Effector memory CD4-positive, alpha-beta T cell (primary cell): ENCODE data around the gene TOR2A.

Experiments
- DNase-seq, 3 donors: peaks; one replicate each; pipeline ENCODE4 v3.0.0-alpha.2; 2020
- H3K27ac ChIP-seq: 2 replicates; pipeline ENCODE4 v1.7.0; 2013; ENCODE audit warnings: mild to moderate bottlenecking, low read length, moderate library complexity; ENCODE audit not compliant: insufficient read depth, poor library complexity, severe bottlenecking
- H3K27me3 ChIP-seq: replicated peaks from 2 replicates; pipeline ENCODE4 v1.7.0; 2013; ENCODE audit warnings: mild to moderate bottlenecking, low read length; ENCODE audit not compliant: insufficient read depth, control insufficient read depth, poor library complexity, severe bottlenecking
- H3K36me3 ChIP-seq: 2 replicates; pipeline ENCODE4 v1.7.0; 2013; ENCODE audit warnings: mild to moderate bottlenecking, low read length, moderate library complexity; ENCODE audit not compliant: control insufficient read depth, insufficient read depth
- H3K4me1 ChIP-seq: 2 replicates; pipeline ENCODE4 v1.7.0; 2013; ENCODE audit warnings: low read length, mild to moderate bottlenecking; ENCODE audit not compliant: control insufficient read depth, insufficient read depth, poor library complexity, severe bottlenecking
- H3K4me3 ChIP-seq: 2 replicates; pipeline ENCODE4 v1.7.0; 2013; ENCODE audit warnings: low read length, low read depth, mild to moderate bottlenecking; ENCODE audit not compliant: insufficient read depth, poor library complexity, severe bottlenecking
- H3K9me3 ChIP-seq: 2 replicates; pipeline ENCODE4 v1.7.0; 2013; ENCODE audit warnings: mild to moderate bottlenecking, low read length, moderate library complexity; ENCODE audit not compliant: control insufficient read depth

Gene TOR2A

DNA sequence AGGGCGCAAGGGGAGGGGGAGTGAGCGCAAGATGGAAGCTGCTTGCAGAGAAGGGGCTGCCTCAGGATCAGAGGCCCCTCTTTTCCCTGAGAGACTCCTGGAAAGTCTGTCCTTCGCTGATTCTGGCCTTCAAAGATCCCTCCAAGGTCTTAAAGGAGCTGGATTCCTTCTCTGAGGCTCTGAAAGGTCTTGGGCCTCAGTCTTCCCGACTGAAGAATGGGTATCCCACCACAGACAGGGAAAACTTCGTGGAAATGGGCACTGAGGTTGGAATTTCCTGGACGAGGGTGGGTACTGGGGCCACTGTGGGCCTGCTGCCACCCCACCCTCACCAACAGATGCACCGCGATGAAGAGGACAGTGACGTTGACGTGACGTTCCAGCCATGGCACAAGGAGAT, 22.7 kb downstream of the TOR2A start:
- no peak overlapping the region for H3K4me3 ChIP-seq
- H3K9me3 ChIP-seq: no peaks in the 10 kb centered on the region
- H3K27ac ChIP-seq: no peak overlapping the region
- H3K36me3 ChIP-seq: no peaks in the 10 kb centered on the region
- no peaks in the 10 kb centered on the region for H3K27me3 ChIP-seq
- peaks cover 21% of the 10 kb centered on the region for H3K4me1 ChIP-seq
- DNase-seq: no peak

GRCh38 chr9:127711831-127712274, 23.2 kb downstream of the TOR2A start:
- Histone ChIP-seq H3K4me1 (peaks cover 21% of the 10 kb centered on the region), H3K27me3 (no peaks in the 10 kb centered on the region), H3K36me3 (no peaks in the 10 kb centered on the region), H3K9me3 (no peaks in the 10 kb centered on the region), H3K27ac (no peak overlapping the region), H3K4me3 (no peak overlapping the region)
- no peak for DNase-seq

DNA sequence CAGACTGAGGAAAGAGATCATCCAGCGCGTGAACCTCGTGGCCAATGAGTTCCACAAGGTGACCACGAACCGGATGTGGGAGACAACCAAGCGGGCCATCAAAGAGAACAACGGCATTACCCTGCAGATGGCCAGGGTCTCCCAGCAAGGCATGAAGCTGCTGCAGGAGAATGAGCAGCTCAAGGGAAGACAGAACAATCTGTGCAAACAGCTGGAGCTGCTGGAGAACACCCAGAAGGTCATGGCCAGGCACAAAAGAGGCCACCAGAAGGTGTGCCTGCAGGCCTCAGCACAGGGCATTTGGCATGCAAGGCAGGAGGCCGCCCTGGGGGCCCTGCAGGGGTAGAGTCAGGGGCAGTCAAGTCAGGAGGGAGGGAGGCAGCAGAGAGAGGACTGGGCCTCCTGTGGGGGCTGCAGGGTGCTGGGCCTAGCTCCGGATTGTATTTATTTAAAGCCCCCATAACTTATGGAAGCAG, 23.8 kb downstream of the TOR2A start:
- no peak overlapping the region for H3K27ac ChIP-seq
- H3K36me3 ChIP-seq: no peaks in the 10 kb centered on the region
- no peak overlapping the region for H3K4me3 ChIP-seq
- no peak for DNase-seq
- H3K9me3 ChIP-seq: no peaks in the 10 kb centered on the region
- H3K27me3 ChIP-seq: no peaks in the 10 kb centered on the region
- peaks cover 21% of the 10 kb centered on the region for H3K4me1 ChIP-seq

DNA sequence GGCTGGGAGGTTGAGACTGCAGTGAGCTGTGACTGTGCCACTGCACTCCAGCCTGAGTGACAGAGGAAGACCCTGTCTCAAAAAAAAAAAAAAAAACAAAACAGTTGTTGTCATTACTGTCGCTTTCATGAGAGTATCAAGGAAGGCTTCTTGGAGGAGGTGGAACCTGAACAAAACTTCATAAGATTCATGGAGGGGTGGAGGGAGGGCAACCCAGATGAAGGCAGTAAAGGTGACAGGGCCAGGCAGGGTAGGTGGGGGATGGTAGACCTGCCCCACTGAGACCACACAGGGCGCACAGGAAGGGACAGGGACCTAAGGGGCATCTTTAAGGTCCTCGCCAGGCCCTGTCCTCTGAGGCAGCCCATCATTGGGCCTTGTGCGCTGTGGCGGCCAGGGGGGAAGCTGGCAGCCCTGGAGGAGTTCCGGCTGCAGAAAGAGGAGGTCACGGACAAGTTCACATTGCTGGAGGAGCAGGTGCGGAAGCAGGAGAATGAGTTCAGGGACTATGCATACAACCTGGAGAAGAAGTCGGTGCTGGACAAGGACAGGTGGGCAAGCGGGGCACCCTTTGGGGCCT, 24.8 kb downstream of the TOR2A start:
- H3K9me3 ChIP-seq: no peaks in the 10 kb centered on the region
- H3K4me1 ChIP-seq: peaks cover 16% of the 10 kb centered on the region
- no peak for DNase-seq
- no peaks in the 10 kb centered on the region for H3K36me3 ChIP-seq
- no peaks in the 10 kb centered on the region for H3K27me3 ChIP-seq
- H3K4me3 ChIP-seq: no peak overlapping the region
- no peak overlapping the region for H3K27ac ChIP-seq

GRCh38 chr9:127708952-127709587, 26.0 kb downstream of the TOR2A start:
- Histone ChIP-seq H3K4me3 (no peak overlapping the region), H3K27ac (no peak overlapping the region), H3K4me1 (peaks cover 8% of the 10 kb centered on the region), H3K36me3 (no peaks in the 10 kb centered on the region), H3K9me3 (no peaks in the 10 kb centered on the region), H3K27me3 (no peaks in the 10 kb centered on the region)
- no peak for DNase-seq

DNA sequence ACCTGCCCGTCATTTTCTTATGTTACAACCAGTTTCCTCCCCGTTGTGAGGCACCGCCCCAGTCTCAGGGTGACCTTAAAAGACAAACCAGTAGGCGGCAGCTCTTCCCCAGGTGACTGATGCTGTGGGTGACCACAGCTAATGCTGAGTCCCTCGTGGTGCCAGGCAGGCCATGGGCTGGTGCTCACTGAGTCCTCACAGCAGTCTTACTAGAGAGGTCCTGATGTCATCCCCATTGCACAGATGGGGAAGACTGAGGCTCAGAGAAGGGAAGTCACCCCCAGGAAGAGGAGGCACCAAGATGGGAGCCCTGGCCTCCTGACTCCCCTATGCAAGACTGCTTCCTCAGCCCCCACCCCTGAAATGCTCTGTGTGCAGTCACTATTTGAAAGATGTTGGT, 27.3 kb downstream of the TOR2A start:
- Histone ChIP-seq H3K4me3 (no peak overlapping the region), H3K27ac (no peak overlapping the region), H3K36me3 (no peaks in the 10 kb centered on the region), H3K9me3 (no peaks in the 10 kb centered on the region), H3K27me3 (no peaks in the 10 kb centered on the region), H3K4me1 (peaks cover 6% of the 10 kb centered on the region)
- DNase-seq: peak; percentile 20 to 29 (median 24)

GRCh38 chr9:127706836-127707241, 28.3 kb downstream of the TOR2A start, which contains the start of gene CFAP157:
Gene CFAP157, plus strand, starts transcription at chr9:127706988. Its CDS starts 44 bp downstream, at chr9:127707032.
- Histone ChIP-seq H3K4me1 (peaks cover 6% of the 10 kb centered on the region), H3K4me3 (no peak within 1 kb of the TSS), H3K27ac (no peak within 1 kb of the TSS), H3K9me3 (no peaks in the 10 kb centered on the region), H3K27me3 (no peaks in the 10 kb centered on the region), H3K36me3 (no peaks in the 10 kb centered on the region)
- DNase-seq: no peak

DNA sequence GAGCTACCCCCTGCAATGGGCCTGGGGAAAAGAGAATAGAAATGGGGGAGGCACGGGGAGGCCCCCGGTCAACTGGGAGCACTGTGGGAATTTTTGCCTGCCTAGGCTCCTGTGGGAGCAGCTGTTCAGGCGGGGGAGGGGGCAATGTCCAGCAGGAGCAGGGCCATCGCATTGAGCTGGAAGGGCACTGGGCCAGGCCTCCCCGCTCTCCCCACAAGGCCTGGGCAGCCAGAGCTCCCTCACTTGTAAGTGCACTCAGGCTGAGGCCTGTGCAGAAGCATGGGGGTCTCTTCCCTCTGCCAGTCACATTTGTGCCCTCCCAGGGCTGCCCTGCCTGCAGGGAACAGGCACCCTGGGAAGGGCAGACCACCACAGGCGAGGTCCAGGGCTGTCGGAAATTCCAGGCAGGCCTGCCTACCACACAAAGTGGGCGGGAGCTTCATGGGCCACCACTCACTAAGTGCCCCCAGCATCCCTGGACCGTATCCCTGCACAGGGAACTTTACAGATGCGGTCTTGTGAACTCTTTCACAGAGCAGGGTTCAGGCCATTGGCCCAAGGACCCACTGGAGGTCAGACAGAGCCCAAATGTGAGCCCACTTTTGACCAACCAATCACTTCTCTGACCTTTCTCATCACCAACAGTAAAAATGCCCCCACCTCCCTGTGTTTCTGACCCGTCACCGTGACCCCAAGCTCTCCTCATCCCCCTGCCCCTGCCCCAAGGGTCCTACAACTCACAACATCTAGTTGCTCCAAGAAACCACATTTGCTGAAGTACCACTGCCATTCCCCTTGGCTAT, 29.3 kb downstream of the TOR2A start:
- Histone ChIP-seq H3K4me3 (no peak overlapping the region), H3K4me1 (no peaks in the 10 kb centered on the region), H3K27me3 (no peaks in the 10 kb centered on the region), H3K9me3 (no peaks in the 10 kb centered on the region), H3K27ac (no peak overlapping the region), H3K36me3 (no peaks in the 10 kb centered on the region)
- DNase-seq: no peak

DNA sequence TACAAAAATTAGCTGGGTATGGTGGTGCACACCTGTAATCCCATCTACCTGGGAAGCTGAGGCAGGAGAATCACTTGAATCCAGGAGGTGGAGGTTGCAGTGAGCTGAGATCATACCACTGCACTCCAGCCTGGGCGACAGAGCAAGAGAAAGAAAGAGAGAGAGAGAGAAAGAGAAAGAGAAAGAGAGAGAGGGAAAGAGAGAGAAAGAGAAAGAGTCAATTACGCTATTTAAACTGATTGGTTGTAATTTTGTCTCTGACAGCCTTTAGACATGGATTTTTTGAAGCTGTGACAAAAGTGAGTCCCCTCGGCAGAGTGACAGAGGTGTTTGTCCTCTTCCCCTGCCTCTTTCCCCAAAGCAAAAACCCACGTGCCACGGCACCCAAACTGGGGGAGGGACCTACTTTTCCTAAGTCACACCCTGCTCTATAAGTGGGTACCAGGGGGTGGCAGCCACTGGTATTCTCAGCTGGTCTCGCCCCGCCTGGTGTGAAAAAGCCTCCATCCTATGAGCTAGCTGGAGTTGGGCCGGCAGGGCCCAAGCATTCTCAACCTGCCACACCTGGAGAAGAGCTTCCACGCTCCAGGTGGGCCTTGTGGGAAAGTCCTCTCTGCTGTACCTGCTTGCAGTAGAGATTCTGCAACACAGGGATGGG, 31.7 kb downstream of the TOR2A start:
- Histone ChIP-seq H3K4me3 (no peak overlapping the region), H3K27ac (no peak overlapping the region), H3K4me1 (peaks cover 6% of the 10 kb centered on the region), H3K9me3 (no peaks in the 10 kb centered on the region), H3K36me3 (no peaks in the 10 kb centered on the region), H3K27me3 (no peaks in the 10 kb centered on the region)
- no peak for DNase-seq
